IPS-15b (cell line): ENCODE measurements around the gene EXOC3L1.
A peak's percentile ranks its signal among the peaks of the same experiment; 100 is the strongest.

Experiments
- H3K27me3 ChIP-seq: one replicate; pipeline ENCODE4 v1.6.1; 2013; ENCODE audit warnings: low read length; ENCODE audit not compliant: control insufficient read depth, insufficient read depth
- H3K36me3 ChIP-seq: one replicate; pipeline ENCODE4 v1.6.1; 2013; ENCODE audit warnings: low read length; ENCODE audit not compliant: control insufficient read depth, insufficient read depth
- H3K4me1 ChIP-seq: one replicate; pipeline ENCODE4 v1.6.1; 2013; ENCODE audit warnings: mild to moderate bottlenecking, low read length; ENCODE audit not compliant: control insufficient read depth, insufficient read depth
- H3K4me3 ChIP-seq: one replicate; pipeline ENCODE4 v1.5.1; 2013; ENCODE audit warnings: low read depth, low read length
- H3K9ac ChIP-seq: one replicate; pipeline ENCODE4 v1.6.1; 2013; ENCODE audit warnings: low read depth, mild to moderate bottlenecking, low read length
- H3K9me3 ChIP-seq: one replicate; pipeline ENCODE4 v1.6.1; 2013; ENCODE audit warnings: mild to moderate bottlenecking, low read length; ENCODE audit not compliant: control insufficient read depth, insufficient read depth

Gene EXOC3L1

GRCh38 chr16:67229906-67230808 lies 40.2 kb upstream of the EXOC3L1 start:
- H3K36me3 ChIP-seq: peaks cover 43% of the 10 kb centered on the region

DNA sequence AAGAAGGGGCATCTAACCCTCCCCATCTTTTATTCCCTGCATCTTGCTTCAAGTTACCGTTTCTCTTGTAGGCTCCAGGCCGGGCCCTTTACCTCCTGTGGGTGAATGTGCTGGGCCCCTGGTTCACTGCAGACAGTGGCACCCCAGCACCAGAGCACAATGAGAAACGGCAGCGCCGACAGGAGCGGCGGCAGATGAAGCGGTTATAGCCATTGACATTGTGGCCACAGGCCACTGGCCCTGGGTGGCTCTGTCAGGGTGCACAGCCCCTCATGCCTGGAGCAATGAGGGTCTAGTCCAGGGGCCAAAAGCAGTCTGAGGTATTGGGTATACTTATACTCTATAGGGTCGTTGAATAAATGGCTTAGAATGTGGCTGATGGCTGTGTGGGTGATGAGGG lies 39.0 kb upstream of the EXOC3L1 start:
- Histone ChIP-seq H3K36me3 (peaks cover 43% of the 10 kb centered on the region), H3K9me3 (no peaks in the 10 kb centered on the region), H3K9ac (no peak overlapping the region), H3K4me3 (no peak overlapping the region), H3K27me3 (no peaks in the 10 kb centered on the region), H3K4me1 (peaks cover 4% of the 10 kb centered on the region)

More at GRCh38 chr16:67229906-67230808, 40.2 kb upstream of the EXOC3L1 start:
- Histone ChIP-seq H3K4me1 (peaks cover 4% of the 10 kb centered on the region), H3K27me3 (no peaks in the 10 kb centered on the region), H3K9ac (no peak overlapping the region), H3K9me3 (no peaks in the 10 kb centered on the region), H3K4me3 (no peak overlapping the region)

GRCh38 chr16:67228034-67228785 lies 38.3 kb upstream of the EXOC3L1 start:
- Histone ChIP-seq H3K9me3 (no peaks in the 10 kb centered on the region), H3K4me1 (peaks cover 4% of the 10 kb centered on the region), H3K36me3 (peaks cover 41% of the 10 kb centered on the region), H3K4me3 (peak overlapping the region; percentile 99), H3K9ac (peak overlapping the region; percentile 94), H3K27me3 (no peaks in the 10 kb centered on the region)

GRCh38 chr16:67227567-67227921 lies 37.6 kb upstream of the EXOC3L1 start:
- H3K4me3 ChIP-seq: peak overlapping the region; percentile 99

GRCh38 chr16:67226804-67227566 lies 37.0 kb upstream of the EXOC3L1 start, which contains the start of gene TMEM208:
Gene TMEM208 (plus strand): TSS chr16:67227130. CDS start chr16:67227219, 89 bp downstream.
- H3K36me3 ChIP-seq: peaks cover 40% of the 10 kb centered on the region
- H3K27me3 ChIP-seq: no peaks in the 10 kb centered on the region
- H3K9ac ChIP-seq: peak within 1 kb of the TSS; percentile 94
- H3K4me3 ChIP-seq: peak within 1 kb of the TSS; percentile 99
- H3K4me1 ChIP-seq: peaks cover 4% of the 10 kb centered on the region
- H3K9me3 ChIP-seq: no peaks in the 10 kb centered on the region

More at GRCh38 chr16:67227567-67227921, 37.6 kb upstream of the EXOC3L1 start:
- no peaks in the 10 kb centered on the region for H3K27me3 ChIP-seq
- no peaks in the 10 kb centered on the region for H3K9me3 ChIP-seq
- H3K36me3 ChIP-seq: peaks cover 40% of the 10 kb centered on the region
- H3K4me1 ChIP-seq: peaks cover 4% of the 10 kb centered on the region
- H3K9ac ChIP-seq: peak overlapping the region; percentile 94

DNA sequence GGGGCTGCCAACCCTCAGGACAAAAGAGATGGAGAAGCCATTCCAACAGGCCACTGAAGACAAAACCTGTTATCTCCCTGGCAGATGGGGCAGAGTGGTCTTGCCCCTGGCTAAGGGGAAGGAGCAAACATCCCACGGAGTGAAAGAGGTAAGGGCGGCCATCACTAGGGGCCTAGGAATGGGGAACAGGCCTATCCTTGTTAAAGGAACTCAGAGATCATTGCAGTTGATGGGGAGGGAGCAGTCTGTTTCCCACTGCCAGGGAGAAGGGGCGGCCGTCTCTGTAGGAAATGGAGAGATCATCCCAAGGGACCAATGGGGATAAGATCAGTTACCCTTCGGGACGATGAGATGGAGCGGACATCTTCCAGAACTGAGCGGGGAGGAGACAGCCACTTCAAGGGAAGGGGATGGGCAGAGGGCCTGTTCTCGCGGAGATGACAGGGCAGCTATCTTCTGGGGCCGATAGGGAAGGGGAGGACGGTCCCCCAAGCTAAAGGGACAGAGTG lies 36.4 kb upstream of the EXOC3L1 start:
- Histone ChIP-seq H3K4me3 (peak overlapping the region; percentile 99), H3K9ac (no peak overlapping the region), H3K27me3 (no peaks in the 10 kb centered on the region), H3K9me3 (no peaks in the 10 kb centered on the region), H3K36me3 (peaks cover 36% of the 10 kb centered on the region), H3K4me1 (peaks cover 4% of the 10 kb centered on the region)

DNA sequence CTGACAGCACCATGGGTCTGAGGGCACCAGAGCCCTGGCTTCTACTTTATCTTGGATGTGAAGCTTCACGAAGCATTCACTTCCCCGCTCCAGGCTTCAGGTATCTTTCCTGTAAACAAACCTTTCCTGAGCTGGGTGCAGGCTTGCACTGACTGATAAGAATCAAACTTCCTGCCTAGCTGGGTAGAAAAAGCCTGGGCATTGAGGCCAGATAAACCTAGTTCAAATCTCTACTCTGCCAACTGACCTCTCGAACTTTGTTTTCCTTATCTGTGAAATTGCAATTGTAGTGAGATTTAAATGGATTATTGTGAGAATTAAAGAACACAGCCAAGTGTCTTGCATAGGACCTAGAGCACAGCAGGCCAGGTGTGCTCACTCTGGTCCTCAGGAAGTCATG lies 34.1 kb upstream of the EXOC3L1 start:
- Histone ChIP-seq H3K9me3 (no peaks in the 10 kb centered on the region), H3K36me3 (peaks cover 12% of the 10 kb centered on the region), H3K4me1 (peaks cover 4% of the 10 kb centered on the region), H3K27me3 (no peaks in the 10 kb centered on the region), H3K9ac (no peak overlapping the region), H3K4me3 (no peak overlapping the region)

DNA sequence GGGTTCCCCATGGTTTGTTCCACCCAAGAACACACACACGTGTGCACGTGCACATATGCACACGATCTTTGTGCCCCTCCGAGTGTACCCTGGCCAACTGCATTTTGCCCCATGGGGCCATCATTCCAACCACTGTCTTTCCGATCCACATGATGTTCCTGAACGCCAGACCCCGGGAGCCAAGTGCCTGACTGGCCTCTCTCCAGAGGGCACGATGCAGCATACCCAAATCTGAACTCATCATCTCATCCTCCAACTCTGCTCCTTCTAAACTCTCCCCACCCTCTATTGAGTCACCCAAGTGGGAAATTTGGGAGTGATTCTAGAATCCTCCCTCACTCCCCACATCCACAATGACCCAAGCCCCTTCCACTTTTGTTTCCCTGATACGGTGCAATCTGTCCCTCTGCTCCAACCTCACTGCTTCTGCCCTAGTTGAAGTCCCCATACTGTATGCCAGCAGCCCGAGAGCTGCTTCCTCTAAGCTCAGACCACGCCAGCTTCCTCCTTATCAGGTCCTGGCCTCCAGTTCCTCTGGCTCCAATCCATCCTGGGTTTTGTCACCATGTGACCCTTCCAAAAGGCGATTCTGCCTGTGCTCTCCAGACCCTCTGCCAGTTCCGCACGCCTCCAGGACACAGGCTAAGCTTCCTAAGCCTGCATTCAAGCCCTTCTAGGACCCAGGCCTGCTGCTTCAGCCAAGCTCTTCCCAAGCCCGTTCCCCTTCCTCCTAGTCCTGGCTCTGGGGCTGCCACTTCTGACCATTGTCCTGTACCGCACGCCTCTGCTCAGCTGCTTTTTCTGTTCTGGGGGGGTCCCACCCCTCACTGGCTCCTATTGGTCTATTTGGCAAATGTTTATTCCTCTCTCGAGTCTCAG lies 26.9 kb upstream of the EXOC3L1 start:
- no peaks in the 10 kb centered on the region for H3K36me3 ChIP-seq
- H3K27me3 ChIP-seq: peaks cover 6% of the 10 kb centered on the region
- peak overlapping the region; percentile 12 for H3K9ac ChIP-seq
- no peaks in the 10 kb centered on the region for H3K4me1 ChIP-seq
- no peak overlapping the region for H3K4me3 ChIP-seq
- H3K9me3 ChIP-seq: no peaks in the 10 kb centered on the region

GRCh38 chr16:67215706-67216105 lies 25.8 kb upstream of the EXOC3L1 start:
- Histone ChIP-seq H3K9me3 (no peaks in the 10 kb centered on the region), H3K27me3 (peaks cover 7% of the 10 kb centered on the region), H3K4me1 (no peaks in the 10 kb centered on the region), H3K4me3 (no peak overlapping the region), H3K9ac (no peak overlapping the region), H3K36me3 (no peaks in the 10 kb centered on the region)

DNA sequence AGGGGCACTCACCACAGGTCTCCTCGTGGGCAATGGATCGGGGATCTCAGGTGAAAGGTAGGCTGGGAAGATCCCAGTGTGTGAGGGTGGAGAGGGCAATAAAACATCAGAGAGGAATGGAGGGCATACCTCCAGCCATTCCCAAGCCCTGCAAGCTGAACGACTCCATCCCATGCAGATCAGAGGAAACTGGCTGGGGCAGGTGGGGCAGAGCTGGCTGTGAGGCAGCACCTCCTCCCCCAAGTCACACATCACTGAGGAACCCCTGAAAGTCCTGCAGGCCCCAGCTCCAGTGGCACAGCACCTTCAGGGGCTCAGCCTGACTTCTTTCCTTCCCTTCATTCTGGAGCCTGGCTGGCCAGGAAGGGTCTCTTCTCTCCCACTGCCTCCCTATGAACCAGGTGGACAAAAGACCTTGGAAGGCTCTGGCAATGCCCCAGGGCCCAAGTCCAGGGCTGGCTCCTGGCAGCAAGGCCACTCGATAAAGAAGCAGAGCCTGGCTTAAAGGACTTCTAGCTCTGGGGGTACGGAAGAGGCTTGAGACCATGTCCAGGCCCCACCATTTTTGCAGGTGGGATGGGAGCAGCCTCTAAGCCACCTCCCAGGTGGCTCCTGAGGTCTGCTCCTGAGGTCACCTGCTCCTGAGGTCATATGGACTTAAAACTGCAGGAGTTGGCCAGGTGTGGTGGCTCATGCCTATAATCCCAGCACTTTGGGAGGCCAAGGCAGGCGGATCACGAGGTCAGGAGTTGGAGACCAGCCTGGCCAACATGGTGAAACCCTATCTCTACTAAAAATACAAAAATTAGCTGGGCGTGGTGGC lies 23.5 kb upstream of the EXOC3L1 start:
- H3K9me3 ChIP-seq: no peaks in the 10 kb centered on the region
- no peaks in the 10 kb centered on the region for H3K36me3 ChIP-seq
- peaks cover 7% of the 10 kb centered on the region for H3K27me3 ChIP-seq
- H3K9ac ChIP-seq: no peak overlapping the region
- no peaks in the 10 kb centered on the region for H3K4me1 ChIP-seq
- no peak overlapping the region for H3K4me3 ChIP-seq
